WI38 (cell line): ENCODE data around the gene ACACA.

Experiments used
- H3K4me3 ChIP-seq: 2 replicates; pipeline ENCODE4 v1.5.1; 2011; ENCODE audit warnings: low read depth, mild to moderate bottlenecking, control low read depth, low read length
- CTCF ChIP-seq: IDR thresholded peaks from 2 replicates; pipeline ENCODE4 v1.5.1; 2012; ENCODE audit warnings: low read depth, mild to moderate bottlenecking, control low read depth, low read length

ACACA gene

GRCh38 chr17:37089956-37090355, 316.7 kb downstream of the ACACA start:
- no peak overlapping the region for H3K4me3 ChIP-seq
- no peak for TF ChIP-seq CTCF

DNA sequence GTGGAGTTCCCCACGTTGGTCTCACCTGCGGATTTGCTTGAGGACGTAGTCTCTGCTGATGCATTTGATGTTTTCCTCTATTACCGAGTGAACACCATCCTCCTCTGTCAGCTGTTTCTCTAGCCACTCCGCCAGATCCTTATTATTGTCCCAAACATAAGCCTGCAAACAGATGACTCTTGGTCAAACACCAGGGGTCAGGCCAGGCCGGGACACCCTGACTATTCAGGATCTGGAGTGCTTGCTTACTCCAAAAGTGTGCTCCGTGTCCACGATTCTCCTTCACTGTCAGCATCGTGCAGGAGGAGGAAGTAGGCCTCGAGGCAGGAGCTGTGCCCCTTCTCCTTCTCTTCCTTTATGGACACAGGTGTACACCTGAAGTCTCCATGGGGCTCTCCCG, 317.7 kb downstream of the ACACA start:
- no peak overlapping the region for H3K4me3 ChIP-seq

GRCh38 chr17:37088459-37088858, 318.2 kb downstream of the ACACA start:
- TF ChIP-seq CTCF: no peak; the same call in 1 of the 2 replicates
- no peak overlapping the region for H3K4me3 ChIP-seq

More for the DNA sequence above, 317.7 kb downstream of the ACACA start:
- TF ChIP-seq CTCF: no peak; the same call in 1 of the 2 replicates

- H3K4me3 ChIP-seq: no peak overlapping the region
- no peak for TF ChIP-seq CTCF
Observed at GRCh38 chr17:37087683-37088082, 319.0 kb downstream of the ACACA start.

- TF ChIP-seq CTCF: no peak
- H3K4me3 ChIP-seq: no peak overlapping the region
Observed at GRCh38 chr17:37086948-37087347, 319.7 kb downstream of the ACACA start.

DNA sequence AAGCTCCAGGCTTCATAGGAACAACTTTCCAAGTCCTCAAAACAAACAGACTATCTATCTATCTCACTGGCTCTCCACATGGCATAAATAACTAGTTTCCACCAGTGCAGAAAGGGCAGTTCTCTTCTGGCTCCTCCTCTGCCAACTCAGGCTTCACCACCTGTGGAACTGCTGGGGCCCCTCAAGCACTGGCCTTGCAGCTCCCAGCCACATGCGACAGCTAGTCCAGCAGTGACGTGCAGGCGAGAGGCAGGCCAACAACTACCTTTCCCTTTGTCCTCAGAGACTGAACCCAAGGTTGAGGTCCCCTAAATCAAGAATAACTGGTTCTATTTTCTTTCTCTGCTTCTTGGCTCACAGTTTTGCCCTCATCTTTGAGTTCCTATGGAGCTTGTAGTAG, 320.3 kb downstream of the ACACA start:
- TF ChIP-seq CTCF: no peak
- H3K4me3 ChIP-seq: no peak overlapping the region

DNA sequence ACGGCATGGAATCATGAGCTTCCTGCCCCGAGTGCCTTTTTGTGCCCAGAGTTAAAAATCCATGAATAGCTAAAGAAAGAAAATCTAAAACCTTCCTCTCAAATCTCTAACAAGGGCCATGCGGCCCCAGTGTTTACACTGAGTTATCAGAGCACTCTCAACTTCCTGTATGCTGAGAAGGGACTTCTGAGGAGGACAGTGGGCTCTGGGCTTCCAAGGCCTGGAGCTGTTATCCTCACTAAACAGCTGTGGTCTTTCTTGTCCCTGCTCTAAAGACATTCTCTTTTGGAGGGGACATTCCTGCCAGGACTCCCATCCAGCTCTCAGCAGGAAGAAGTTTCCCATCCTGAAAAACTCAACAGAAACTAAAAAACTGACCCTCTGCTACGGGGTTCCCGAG, 322.3 kb downstream of the ACACA start:
- TF ChIP-seq CTCF: no peak
- H3K4me3 ChIP-seq: no peak overlapping the region
